Activated T-cell treated with anti-CD3 and anti-CD28 coated beads for 1 hour (primary cell): ENCODE results near the gene MGAT5.

Experiments used
- DNase-seq: peaks from one replicate; pipeline ENCODE4 v3.0.0-alpha.2; 2020; ENCODE audit warnings: low read depth

The MGAT5 gene

DNA sequence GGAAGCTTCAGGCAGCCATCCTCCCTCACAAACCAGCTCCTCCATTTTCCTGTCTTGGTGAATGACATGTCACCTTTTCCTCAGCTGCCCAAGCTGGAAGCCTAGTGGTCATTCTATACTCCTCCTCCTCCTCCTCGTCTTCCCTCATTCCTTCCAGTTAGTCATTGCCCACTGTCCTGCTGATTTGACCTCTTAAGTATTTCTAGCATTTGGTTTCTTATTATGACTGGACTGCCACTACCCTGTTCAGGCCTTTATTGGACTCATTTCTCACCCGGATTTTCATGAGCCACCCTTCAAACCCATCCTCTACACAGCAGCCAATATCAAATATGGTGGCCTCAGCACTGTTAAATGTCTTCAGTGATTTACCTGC is 21.9 kb upstream of the MGAT5 start:
- DNase-seq = no peak

DNA sequence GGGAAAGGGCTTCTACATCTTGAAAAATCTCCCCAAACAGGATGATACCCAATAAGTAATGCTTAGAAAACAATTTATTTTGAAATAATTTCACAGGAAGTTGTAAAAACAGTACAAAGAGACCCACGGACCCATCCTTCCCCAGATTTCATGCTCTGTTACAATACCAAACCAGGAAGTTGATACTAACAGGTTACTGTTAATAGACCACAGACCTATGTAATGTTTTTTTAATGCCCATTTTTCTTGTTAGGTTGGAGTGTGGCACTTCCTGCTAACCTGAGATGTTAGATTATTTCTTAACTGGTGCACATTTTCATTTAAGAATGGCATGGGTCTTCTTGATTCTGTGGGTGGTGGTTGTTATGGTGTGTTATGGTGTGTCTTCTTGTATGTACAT is 21.4 kb upstream of the MGAT5 start:
- no peak for DNase-seq

DNA sequence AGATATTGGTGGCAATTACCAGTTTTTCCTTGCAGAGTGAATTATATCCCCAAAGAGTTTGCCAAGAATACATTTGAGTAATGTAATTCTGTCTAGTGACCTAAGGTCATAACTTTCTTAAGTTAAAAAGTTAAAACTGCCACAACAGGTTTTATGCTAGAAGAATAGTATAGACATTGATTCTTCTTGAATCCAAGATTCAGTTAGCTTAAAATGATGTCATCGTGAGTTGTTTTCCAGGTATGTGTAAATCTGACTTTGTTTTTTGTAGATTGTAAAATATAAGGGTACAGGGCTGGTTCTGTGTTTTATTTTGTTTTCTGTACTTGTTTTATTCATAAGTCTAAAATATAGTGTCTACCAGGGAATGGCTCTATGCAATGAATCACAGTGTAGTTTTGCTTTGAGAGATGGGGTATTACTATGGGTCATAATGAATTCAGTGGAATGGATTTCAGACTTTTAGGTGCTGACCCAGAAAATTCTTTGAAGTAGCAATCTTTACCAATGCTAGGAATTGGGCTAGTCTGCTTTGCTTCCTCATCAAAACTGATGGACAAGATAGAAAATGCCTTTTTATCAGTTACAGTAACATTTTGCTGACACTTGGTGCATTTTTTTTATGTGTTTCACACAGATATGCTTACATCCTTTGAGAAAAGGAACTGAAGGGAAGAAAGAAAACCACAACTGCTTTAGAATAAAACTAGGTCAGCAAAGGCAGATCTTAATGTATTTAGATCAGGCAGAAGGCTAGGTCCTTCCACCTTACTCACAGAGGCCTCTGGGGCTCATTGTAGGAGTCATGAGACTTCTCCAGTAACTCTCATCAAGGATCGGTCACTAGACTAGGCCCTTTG is 20.8 kb upstream of the MGAT5 start:
- DNase-seq = no peak

DNA sequence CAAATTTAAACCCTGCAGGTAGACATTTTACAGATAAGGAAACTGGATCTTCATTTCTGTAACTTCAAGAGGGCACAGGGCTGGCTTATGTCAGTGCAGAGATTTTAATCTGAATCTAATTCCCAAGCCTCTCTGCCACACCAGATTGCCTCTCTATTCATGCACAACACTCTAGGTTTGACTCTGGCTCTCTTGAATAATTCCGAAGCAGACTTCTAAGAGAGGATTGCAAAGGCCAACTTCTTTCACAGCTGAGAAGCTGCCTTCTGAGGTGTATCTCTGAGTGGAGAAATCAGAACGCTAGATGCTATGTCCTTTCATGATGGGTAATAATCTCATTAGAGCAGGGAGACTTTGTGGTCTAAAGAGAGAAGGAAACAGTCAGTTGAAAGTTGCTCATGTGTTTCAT is 20.1 kb upstream of the MGAT5 start:
- no peak for DNase-seq

DNA sequence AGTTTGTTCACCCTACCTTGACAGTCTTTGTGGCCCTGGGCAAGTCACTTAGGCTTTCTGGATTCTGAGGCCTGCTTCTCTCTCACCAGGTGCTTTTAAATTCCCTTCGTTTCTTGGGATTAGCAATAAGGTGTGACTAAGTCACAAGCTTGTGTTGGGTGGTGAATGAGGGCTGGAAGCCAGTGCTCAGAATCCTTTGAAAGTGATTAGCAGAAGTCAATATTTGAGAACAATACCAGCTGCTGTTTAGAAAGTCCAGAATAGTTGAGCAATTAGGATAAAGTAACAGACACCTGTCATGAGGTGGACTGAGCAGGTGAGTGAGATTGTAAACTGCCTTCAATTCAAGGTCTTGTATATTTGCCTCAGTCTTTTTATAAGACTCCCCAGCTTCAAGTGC is 19.3 kb upstream of the MGAT5 start:
- DNase-seq = no peak

DNA sequence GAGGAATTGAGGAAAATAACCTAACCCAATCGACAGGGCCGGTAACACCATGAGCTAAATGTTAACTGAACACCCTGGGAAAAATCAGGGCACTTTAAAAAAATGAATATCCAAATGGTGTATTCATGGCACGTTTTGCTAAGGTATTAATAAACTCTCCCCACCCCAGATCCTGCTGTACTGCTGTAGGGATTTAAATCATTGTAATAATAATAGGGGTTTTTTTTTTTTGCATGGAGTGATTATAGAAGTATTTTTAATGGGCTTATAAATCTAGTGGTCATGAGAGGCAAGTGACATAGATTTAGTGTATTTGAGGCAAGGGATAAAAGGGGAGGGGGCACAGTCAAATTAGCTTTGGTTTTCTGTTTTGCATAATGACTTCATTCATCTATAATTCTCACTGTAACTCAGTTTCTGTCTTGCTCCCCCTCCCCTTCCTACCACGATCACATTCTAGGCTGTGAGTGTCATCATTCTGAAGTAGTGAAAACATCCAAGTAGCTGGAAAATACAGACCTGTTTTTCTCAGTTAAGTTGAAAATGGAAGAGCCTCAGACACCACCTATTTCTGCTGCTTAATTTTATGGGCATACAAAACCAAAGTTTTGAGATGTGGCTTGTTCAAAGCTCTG is 18.2 kb upstream of the MGAT5 start:
- no peak for DNase-seq

DNA sequence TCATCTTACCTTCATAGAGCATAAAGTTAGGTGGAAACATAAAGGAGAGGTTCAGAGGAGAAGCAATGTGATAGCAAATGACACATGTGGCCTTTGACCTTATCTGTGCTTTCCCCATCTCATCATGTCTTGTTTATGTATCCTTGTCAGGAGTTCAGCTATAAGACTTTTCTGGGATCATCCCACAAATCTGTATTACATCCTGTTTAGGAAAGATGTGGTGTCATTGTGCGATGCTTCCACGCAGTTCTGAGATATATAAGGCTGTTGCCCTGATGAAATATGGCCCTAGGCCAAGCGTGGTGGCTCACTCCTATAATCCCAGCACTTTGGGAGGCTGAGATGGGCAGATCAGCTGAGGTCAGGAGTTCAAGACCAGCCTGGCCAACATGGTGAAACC is 15.5 kb upstream of the MGAT5 start:
- no peak for DNase-seq

DNA sequence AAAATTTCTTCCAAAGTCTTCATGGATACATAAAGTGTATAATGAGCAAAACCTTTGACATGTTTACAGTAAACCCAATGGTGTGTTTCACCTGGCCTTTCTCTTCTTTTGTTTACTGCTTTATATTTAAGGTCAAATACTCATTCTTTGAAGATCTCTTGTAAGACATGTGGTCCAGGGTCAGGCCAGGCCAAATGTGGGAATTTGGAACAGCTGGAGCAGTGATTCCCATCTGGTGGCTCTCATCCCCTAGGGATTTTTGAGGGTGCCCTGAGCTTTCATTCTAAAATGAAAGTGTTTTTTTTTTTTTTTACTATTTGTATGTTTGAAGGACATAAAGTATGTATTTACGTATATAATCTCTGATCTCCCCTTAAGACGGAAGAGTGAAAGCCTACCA is 13.8 kb upstream of the MGAT5 start:
- DNase-seq = no peak

DNA sequence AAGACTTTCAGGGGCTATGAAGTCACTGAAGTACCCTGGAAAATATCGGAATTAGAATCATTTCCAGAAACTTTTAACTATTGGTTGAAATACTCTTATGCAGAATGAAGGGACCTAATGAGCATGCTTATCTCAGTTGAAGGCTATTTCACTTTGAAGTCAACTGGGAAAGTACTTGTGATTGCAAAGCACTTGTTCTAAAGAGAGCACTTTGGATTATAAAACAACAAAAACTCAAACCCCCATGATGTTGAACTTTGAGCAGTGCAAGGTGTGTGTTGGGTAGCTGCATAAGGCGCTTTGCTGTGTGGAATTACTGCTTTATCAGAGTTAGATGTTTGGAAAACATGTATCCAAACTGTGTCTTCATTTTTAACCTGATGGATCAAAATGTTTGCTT is 12.0 kb upstream of the MGAT5 start:
- DNase-seq = no peak

DNA sequence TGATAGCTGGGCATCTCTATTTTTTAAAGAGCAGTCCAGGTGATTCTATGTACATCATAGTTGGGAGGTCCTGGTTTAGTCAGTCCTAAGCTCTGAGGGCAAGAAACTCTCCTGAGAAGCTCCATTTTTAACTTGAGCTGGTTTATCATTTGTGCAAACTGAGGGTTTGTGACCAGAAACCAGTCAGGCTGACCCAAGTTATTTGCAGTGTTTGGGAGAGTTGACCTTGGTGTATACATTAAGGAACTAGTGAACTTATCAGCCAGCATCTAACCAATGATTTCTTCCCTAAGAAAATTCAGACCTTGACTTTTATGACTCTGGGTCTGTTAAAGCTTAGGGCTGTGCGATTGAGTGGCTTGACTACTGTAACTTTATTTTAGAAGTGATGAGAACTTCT is 10.6 kb upstream of the MGAT5 start:
- no peak for DNase-seq

DNA sequence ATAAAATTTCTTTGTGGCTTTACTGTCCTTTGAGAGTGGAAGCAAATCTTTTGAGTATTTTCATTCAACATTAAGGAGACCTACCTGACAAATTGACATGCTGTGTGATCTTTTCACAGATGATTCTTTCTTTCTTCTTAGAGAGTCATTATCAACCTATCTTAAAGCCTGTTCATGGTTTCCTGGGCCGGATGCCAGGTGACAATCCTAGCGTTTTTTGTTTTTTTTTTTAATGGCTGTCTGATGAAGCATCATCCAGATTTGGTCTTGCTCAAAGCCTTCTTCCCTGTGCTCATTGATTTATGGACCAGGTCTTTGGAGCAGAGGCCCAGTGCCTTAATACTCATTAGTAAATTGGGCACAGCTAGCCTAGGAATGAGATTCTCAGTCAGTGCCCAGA is 9.8 kb upstream of the MGAT5 start:
- no peak for DNase-seq

DNA sequence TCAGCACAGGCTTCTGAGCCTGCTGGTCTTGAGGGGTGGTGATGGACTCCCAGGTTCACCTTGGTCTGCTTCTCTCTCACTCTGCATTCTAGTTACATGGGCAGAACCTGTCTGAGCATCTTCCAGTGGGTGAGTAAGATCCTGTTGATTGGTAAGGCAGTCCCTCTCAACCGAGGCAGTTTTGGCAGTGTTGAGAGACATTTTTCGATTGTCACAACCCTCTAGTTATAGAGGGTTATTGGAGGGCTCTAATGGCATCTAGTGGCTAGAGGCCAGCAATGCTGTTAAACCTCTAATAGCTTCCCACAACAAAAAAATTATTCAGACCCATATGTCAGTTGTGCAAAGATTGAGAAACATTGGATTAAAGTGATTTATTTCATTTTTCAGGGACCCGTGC is 9.3 kb upstream of the MGAT5 start:
- DNase-seq = no peak

DNA sequence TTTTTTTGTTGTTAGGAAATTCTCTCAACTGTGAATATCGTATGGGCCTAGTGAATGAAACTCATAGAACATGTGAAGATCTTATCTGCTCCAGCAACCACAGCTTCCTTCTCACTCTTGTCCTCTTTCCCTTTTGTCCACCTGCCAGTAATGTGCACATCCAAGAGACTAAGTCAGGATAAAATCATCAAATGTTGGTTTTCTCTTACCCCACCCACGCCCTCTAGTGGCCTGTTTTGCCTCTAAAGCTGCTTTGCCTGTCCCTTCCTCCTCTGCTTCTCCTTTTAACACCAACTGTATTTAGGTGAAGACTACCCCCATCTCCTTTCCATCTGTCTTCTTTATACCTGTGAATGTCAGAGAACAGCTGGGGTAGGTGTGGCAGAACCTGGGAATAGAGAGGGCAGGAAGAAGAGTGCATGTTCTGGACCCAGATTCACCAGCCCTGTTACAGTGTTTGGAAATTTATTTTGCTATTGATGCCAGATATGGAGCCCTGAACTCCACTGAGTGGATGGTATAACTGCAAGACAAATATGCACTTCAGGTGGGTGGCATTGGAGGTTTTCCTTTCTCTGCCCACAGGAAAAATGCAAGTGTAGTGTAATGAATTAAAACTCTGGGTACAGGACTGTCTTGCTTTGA is 8.4 kb upstream of the MGAT5 start:
- peak; percentile 81 for DNase-seq

DNA sequence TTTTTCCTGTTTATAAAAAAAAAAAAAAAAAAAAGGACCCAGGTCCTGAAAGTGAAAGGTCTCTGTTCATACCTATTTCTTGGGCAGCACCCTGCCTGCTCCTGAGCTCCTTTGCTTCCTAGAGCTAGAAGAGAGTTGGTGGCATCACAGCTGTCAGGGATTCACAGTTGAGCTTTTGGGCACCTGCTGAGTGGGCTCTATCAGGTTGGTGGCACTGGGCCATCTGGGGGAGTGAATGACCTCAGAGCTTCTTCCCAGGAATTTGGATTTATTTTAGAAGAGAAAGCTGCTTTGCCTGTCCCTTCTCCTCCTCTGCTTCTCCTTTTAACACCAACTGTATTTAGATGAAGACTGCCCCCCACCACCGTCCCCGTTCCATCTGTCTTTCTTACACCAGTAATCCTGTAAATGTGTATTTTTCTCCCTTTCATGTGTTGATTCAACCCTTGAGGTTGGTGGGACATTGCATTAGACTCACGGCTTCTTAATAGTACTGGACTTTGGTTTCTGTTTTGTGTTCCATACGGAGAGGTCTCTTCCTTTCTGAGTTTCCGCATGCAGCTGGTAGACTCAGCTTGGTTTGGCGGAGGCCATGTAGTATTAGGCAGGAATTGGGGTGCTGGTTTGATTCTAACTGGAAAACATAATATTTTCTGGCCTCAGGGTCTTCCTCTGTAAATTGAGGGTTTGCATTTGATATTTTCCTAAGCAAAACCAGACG is 7.6 kb upstream of the MGAT5 start:
- no peak for DNase-seq

DNA sequence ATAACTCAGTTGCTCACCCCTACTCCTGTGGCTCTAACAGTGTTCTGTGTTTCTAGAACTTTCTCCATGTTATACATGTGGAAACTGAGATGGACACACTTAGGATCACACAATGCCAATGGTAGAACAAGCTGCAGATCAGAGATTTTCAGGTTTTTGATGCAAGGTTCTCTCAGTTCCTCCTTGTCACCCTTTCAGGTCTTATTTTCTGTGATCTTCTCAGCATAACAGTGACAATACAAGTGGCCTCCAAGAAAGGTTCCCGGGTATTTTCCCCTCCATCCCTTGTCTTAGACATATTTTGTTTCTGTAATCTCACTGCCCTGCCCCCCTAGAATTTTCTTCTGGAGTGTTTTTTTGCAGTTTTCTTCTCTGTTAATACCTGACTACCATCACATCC is 6.2 kb upstream of the MGAT5 start:
- no peak for DNase-seq

DNA sequence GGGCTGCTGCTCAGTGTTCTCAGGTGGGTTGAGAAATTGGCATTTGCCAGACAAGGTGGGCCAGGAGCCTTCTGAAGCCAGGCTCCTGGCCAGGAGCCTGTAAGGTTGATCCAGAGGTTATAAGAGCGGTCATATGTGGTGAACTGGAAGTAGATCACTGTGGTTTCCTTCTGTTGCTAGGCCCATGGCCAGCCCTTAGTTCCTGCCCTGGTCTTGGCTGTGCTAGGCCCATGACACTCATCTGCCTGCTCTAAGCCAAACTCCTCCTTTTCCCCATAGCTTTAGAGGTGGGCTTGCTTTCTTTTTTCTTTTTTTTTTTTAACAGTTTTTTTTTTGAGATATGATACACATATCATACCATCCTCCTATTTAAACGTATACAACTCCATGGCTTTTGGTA is 5.0 kb upstream of the MGAT5 start:
- DNase-seq = no peak

DNA sequence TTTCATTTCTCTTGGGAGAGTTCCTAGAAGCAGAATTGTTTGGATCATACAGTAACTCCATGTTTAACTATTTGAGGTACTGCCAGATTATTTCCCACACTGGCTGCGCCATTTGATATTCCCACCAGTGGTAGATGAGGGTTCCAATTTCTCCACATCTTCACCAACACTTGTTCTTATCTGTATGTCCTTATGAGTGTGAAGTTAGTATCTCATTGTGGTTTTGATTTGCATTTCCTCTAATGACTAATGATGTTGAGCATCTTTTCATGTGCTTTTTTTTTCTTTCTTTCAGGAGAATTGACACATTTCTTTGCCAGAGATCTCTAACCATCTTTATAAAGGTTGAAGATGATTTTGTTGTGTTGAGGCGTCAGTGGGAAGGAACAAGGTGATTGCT is 4.1 kb upstream of the MGAT5 start:
- no peak for DNase-seq

DNA sequence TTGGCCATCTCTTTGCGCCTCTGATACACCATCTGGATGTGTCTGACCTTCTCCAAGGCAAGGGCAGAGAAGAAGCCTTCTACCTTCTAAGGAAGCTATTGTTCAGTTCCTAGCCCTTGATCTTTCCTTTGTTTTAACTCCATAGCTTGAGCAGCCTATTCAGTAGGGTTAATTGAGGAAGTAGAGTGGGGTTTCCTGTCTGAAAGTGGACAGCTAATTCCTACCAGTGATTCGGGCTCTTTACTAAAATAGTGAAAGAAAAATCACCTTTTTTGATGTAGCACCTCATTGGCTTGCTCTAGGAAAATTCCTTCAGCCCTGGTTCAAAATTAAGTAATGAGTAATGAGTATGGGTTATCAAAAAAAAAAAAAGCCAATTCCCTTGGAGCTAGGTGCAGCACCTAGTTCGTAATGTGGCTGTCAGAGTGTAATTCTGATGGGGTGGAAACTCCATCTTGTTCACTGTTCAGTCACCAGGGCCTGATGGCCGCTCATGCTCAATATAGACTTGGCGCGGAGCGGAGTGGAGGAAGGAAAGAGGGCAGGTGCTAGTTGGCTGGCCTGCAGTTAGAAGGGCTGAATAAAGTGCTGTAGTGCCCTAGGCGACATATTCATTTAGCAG is 2.9 kb upstream of the MGAT5 start:
- DNase-seq = no peak

DNA sequence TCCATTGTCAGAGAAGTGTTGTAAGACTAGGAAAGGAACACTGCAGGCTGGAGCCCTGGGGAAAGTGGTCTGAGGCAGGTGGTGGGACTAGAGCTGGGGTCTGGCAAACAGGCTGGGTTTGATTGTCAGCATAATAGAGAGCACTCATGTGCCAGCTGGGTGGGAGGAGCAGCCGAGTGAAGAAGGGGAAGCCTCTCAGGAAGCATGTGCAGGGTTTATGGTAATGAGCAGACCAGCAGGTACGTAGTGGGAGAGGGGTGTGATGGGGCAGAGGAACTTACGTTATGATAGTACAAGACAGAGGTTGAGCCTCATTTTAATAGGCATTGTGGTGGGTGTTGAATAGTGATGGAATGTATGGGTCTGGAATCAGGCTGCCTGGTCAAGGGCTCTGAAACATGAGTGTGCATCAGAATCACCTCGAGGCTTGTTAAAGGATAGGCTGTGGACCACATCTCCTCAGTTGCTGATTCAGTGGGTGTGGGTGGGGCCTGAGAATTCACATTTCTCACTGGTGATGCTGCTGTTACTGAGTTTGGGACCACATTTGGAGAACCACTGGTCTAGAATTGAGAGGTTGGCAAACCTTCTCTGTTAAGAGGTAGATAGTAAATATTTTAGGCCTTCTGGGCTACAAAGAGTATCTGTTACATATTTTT is 1.7 kb upstream of the MGAT5 start:
- DNase-seq = no peak

DNA sequence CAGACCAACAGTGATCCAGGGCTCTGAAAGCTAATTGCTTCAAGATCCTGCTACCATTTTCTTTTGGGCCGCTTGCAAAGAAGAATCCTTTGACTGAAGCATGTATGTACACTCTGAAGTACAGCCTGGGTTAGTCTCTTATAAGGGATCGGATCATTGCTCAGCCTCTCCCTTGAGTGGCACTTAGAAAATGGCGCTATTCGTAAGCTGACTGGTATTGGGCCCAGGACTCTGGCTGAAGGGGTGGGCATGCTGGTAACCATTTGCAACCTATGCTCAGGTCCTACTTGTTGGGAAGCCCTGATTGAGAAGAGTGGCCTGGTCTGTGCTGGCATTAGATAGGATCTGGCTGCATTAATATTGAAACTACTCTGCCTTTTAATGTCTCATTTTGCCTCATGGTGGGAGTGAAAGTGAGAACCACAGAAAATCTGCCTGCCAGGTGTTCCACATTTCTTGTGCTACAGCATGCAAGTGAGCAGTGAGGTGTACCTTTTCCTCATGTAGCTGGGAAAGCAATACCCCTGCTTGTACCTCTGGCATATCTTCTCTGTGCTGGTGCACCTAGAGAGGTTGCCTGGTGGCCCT is 661 bp upstream of the MGAT5 start:
- no peak for DNase-seq

DNA sequence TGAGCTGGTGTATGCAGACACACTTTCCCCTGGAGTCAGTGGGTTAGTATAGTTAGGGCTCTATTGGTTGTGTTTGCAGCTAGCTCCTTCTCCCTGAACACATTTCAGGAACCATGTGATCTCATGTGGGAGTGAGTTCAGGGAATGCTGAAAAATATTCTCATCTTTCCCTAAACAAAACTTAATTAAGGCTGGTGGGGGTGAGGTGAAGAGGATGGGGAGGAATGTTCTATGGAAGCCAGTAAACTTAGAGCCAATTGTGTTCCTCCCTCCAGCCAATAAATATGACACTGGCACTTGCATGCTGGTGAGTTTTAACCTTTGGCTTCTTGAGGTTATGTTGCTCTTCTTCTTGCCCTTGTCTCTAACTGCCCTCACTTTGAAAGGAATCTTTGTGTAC is 952 bp downstream of the MGAT5 start:
- DNase-seq = no peak
